Activated naive CD8-positive, alpha-beta T cell treated with anti-CD3 and anti-CD28 coated beads, Interleukin-2, amount 50 U/mL, for 16 hours (primary cell): ENCODE measurements around the gene VPS13C.
"Not testable (repeated sequence)": the region's sequence is repeated elsewhere in the genome, so short reads cannot be mapped to it uniquely, and the experiment has no call there.

Source experiments
- DNase-seq: peaks from one replicate; pipeline ENCODE4 v3.0.0-alpha.2; 2020; ENCODE audit warnings: low read depth, low spot score

Gene VPS13C

DNA sequence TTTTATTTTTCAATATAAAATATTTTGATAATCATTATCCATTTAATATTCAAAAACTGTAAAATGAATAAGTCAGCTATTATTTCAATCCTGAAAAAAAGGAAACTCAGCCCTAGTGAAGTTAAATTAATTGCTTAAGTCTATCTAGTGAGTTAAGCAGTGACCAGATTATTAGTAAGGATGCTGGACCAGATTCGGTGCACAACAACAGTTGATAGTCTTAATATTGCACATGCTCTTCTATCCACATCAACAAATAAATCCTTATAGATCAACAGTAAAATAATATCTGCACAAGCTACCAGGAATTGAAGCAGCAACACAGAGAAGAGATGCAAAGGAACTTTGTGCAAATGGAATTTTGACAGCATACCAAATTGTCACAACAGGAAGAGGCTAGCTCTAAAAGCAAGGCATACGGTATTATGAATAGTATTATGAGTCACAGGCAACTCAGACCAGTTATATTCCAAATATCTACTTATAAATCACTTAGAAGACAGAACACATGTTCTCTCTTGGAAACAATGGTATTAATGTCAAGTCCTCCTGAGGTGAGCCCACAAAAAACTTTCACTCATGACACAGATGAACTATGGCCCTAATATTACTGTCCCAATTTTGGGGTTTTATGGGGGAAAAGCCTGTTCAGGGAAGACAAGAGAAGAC is 24.9 kb downstream of the VPS13C start:
- DNase-seq, result no peak

GRCh38 chr15:62027916-62028315 is 32.3 kb downstream of the VPS13C start:
- DNase-seq, result no peak

DNA sequence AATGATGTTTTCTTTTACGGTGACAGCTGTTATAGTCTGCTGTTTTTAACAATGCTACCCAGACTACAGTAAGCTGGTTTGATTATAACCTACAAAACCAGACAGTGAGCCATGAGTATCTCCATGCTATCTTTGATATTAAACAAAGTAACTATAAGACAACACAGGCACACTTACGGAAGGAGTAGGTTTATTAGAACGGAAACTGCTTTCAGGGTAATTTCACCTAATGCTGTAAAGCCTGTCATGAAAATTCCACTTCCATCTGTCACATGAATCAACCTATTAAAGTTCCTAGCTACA is 33.0 kb downstream of the VPS13C start:
- DNase-seq, result no peak

DNA sequence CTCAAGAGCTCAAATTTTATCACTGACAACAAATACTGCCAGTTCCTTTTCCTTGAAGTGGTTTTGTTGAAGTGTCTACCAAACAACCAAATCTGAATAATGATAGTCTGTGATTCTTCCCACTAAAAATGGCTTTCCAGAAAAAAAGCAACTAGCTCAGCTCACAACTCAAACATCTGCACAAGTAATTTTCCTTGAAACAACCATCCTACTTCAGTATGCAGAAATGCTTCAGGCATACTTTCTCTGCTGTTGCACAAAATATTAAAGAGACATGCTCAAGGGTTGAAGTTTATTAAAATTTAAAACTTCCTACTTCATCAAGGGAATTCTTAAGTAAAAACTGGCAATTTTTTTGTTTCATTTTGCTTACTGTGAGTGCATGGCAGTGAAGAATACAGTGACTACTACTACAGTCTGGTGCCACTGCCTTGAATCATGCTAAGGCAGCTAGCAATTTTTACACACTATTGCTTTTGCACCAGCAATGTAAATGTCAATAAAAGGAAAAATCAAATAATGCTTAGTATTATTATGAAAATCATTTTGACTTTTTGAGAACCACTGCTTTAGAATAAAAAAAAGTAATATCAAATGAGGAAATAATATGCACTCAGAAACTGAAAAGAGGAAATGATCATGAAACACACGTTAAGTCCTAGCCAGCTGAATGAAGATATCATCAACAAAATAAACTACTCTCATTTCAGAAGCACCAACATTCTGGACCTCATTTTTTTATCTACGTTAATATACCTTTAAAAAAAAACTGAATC is 33.6 kb downstream of the VPS13C start:
- no peak for DNase-seq

DNA sequence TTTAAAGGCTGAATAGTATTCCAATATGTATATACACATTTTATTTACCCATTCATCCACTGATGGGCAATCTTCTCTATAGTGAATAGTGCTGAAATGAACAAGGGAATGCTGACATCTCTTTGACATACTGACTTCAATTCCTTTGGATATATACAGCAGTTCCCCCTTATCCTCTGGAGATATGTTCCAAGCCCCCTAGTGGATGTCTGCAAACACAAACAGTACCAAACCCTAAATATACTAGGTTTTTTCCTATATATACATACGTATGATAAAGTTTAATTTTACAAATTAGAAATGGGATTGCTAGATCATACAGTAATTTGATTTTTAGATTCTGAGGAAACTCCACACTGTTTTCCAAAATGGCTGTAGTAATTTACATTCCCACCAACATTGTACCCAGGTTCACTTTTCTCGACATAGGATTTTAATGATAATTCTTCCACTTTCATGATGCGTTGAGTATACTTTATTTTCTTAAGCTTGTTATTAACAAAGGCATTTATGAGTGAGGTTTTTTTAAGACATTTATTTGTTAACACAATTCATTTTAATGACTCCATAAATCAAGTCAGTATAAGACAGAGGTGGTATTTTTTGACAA is 38.2 kb downstream of the VPS13C start:
- DNase-seq, result no peak

DNA sequence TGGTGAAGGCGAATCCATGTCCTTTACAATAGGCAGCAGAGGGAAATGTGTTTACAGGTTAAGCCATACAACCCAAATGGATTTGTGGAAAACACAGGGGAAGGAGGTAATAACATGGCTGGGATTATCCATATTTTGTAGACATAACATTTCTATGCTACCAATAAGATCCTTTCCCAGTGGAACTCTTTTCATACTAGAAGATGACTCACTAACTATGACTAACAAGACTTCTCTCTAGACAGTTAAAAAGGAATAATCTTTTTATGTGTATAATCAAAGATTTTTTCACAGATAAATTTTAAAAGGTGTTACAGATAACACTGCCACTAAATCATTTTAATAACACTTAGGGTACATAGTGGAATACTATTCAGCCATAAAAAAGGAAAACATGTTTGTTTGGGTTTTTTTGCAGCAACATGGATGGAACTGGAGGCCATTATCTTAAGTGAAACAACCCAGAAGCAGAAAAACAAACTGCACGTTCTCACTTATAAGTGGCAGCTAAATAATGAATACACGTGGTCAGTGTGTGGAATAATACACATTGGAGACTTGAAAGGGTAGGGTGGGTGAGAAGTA is 39.6 kb downstream of the VPS13C start:
- DNase-seq, result no peak

DNA sequence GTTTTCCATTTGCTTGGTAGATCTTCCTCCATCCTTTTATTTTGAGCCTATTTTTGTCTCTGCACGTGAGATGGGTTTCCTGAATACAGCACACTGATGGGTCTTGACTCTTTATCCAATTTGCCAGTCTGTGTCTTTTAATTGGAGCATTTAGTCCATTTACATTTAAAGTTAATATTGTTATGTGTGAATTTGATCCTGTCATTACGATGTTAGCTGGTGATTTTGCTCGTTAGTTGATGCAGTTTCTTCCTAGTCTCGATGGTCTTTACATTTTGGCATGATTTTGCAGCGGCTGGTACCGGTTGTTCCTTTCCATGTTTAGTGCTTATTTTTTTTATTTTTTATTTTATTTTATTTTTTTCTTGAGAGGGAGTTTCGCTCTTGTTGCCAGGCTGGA is 54.9 kb downstream of the VPS13C start:
- not testable (repeated sequence) for DNase-seq

- DNase-seq, result no peak
These were observed 62.5 kb downstream of the VPS13C start for GRCh38 chr15:61997786-61998185.

DNA sequence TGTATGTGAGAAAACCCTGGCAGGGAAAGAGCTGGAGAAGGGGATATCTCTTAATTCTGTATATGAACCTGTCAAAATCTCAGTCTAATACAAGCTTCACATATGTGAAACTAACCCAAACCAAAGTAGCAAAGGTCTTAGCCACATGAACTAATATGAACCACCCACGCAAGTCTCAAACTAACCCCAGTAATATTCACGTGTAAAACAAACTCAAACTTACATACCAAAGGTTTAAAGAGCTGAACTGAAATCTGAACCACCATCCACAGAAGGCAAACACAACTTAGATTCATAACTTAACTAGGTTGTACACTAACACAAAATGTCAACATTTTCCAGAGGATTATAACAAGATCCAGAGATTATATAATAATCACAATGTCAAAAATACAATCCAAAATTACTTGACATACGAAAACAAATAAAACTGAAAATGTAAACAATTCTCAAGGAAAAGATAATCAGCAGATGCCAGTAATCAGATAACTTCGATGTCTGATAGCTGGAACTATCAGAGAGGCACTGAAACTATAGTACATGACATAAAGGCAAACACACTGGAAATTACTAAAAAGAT is 64.1 kb downstream of the VPS13C start:
- no peak for DNase-seq

- DNase-seq, result no peak
These were observed 66.0 kb downstream of the VPS13C start for GRCh38 chr15:61994216-61994615.

DNA sequence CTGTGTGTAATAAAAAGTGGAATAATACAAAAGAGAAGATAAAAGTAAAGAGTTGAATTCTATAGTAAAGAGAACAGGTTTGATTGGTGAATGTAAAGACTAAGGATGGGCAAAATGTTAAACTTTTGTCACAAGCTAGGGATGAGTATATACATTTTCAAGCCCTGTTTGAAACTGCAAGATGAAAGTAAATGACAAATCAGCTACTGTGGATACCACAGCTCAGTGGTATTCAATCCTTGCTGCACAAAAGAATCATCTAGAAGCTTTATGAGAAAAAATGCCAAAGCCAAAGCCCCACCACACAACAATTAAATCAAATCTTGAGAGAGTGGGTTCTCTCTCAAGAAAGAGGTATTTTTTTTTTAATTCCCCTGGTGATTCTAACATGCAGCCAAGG is 67.7 kb downstream of the VPS13C start:
- no peak for DNase-seq

DNA sequence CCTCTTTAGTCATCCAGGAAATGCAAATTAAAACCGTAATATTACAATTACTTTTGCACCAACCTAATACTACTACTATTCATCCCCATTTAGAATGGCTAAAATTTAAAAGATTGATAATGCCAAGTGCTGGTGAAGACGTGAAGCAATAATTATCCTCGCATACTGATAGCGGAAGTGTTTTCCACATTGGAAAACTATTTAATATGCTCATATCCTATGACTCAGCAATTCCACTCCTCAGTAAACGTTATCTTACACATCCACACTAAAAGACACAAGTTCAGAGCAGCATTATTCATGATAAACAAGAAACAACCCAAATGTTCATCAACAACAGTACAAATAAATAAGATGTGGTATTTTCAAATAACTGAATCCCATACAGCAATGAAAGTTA is 70.6 kb downstream of the VPS13C start:
- no peak for DNase-seq

- DNase-seq, result no peak
These were observed 72.4 kb downstream of the VPS13C start for GRCh38 chr15:61987824-61988223.

DNA sequence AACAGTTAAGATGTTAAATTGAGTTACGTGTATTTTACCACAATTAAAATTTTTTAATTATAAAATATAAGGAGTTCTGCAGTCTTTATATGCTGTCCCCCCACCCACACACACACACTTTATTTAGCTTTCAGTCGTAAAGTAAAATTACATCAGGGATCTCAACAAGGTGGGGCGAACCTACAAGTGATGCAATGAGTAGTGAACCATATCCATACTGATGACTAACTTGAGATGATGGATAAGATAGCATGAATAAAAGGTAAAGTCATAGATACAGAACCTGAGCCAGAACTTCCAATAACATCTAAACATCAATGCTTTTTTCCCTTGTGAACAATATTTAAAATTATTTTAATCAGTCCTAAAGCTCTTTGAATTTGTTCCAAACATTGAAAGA is 77.2 kb downstream of the VPS13C start:
- DNase-seq, result no peak

GRCh38 chr15:61978225-61978624 is 82.0 kb downstream of the VPS13C start:
- no peak for DNase-seq

DNA sequence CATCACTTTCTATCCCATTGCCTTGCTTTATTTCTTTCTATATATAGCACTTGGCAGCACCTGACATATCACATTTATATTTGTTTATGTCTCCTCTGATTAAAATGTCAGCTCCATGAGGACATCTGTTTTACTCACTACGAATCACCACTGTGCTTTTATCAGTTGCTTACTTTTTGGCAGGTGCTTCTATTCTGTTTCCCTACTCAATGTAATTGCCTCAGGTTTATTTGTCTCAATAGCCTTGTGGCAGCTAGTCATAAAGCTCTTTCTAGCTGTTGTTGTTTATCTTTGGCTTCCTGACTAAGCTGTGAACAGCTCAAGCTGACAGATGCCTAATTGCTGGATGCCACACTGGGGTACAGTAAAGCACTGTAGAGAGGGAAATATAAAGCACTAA is 85.5 kb downstream of the VPS13C start:
- no peak for DNase-seq

GRCh38 chr15:61974118-61974517 is 86.1 kb downstream of the VPS13C start:
- no peak for DNase-seq

- DNase-seq, result no peak
These were observed 108.3 kb downstream of the VPS13C start for GRCh38 chr15:61951949-61952348.

GRCh38 chr15:61946778-61947177 is 113.5 kb downstream of the VPS13C start:
- DNase-seq, result no peak

GRCh38 chr15:61943992-61944391 is 116.3 kb downstream of the VPS13C start:
- no peak for DNase-seq

GRCh38 chr15:61938249-61938648 is 122.0 kb downstream of the VPS13C start:
- no peak for DNase-seq

DNA sequence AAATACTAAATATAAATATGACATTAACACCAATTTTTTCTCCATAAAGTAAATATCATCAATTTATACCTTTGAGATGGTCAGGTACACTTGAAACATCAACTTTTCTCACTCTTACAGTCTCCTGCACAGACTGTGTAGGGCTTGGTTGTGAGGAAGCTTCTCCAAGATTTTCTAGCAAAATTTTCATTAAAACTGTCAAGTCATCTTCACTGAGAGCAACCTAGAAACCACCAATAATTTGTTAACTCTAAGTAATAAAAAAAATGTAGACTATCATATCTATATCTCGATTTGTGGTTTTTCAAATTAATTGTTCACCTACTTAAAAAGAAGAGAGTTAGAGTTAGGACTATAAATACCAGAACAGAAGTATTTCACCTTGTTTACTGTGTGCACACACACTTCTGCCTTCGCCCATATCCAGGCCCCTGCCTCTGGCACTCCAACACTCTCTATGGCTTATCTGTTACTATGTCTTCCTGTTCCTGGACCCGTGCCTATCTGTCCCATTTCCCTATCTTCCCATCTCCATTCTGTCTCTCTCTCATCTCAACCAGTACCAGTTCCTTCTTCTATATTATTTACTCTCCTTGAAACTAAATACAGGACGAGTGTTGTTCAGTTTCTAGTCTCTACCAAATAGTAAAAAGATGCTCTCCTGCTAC is 123.6 kb downstream of the VPS13C start:
- DNase-seq, result no peak
